ENCODE measurements around the gene SUGCT. TPM values are rescaled to one million over a fixed set of nuclear protein-coding genes. Genes with fewer than 3 reads are reported as not detected.

SUGCT gene
- total RNA-seq, 1 experiment from 2014 or later: 5.4 TPM

- H2AK5ac ChIP-seq (ENCODE audit: insufficient read length, low read length): no peak overlapping the region
- H3K27me3 ChIP-seq (ENCODE audit: insufficient read depth, low read length): no peaks in the 10 kb centered on the region
- no peak overlapping the region for H2BK5ac ChIP-seq (ENCODE audit: insufficient read length, low read length)
- no peaks in the 10 kb centered on the region for H3K9me3 ChIP-seq (ENCODE audit: control insufficient read depth, low read depth, low read length)
- H3K4ac ChIP-seq (ENCODE audit: low read depth, low read length): no peak overlapping the region
- Mint-ChIP-seq H3K9me3 (no peaks in the 10 kb centered on the region), H3K36me3 (ENCODE audit: insufficient read depth in 1 of 3, low read depth in 3 of 3) (no peaks in the 10 kb centered on the region), H3K27me3 (ENCODE audit: low read depth) (no peaks in the 10 kb centered on the region), H3K4me3 (no peak overlapping the region), H3K4me1 (peaks cover 11 to 19% of the 10 kb centered on the region in 2 experiments), H3K27ac (no peak overlapping the region)
- no peaks in the 10 kb centered on the region for H3K79me2 ChIP-seq (ENCODE audit: insufficient read depth, low read length)
- H4K8ac ChIP-seq (replicated peaks; ENCODE audit: insufficient read length, low read depth, low read length): no peak overlapping the region
- H2AFZ ChIP-seq (ENCODE audit: low read length): no peak overlapping the region
- no peak overlapping the region for H3K56ac ChIP-seq (ENCODE audit: insufficient read length, low read depth, low read length)
- no peak overlapping the region for H2BK12ac ChIP-seq (ENCODE audit: insufficient read length, low read depth, low read length)
- no peaks in the 10 kb centered on the region for H4K20me1 ChIP-seq (ENCODE audit: control insufficient read depth, insufficient read depth, insufficient read length)
- H3T11ph ChIP-seq (ENCODE audit: low read length): no peak overlapping the region
- H3K27ac ChIP-seq (ENCODE audit: insufficient read length, low read depth, low read length): no peak overlapping the region
- no peak overlapping the region for H2BK15ac ChIP-seq (ENCODE audit: low read depth, low read length)
- no peak for DNase-seq
- no peak overlapping the region for H4K91ac ChIP-seq (ENCODE audit: insufficient read length, low read depth, low read length)
- no peaks in the 10 kb centered on the region for H3K23me2 ChIP-seq (ENCODE audit: insufficient read length, low read depth, low read length, poor library complexity, severe bottlenecking)
- no CpG with 5 or more reads among the region's 2 CpGs for WGBS (ENCODE audit: extremely low coverage, insufficient read length, low lambda C conversion rate)
- no peak overlapping the region for H3K9ac ChIP-seq (ENCODE audit: extremely low read depth, insufficient read length, low read length)
- no peak overlapping the region for H4K5ac ChIP-seq (ENCODE audit: insufficient read length, low read depth, low read length)
- no peaks in the 10 kb centered on the region for H3K79me1 ChIP-seq (ENCODE audit: insufficient read depth, low read depth, low read length, poor library complexity, severe bottlenecking)
- H3K18ac ChIP-seq (ENCODE audit: insufficient read length, low read depth, low read length): no peak overlapping the region
- no peak overlapping the region for H3K23ac ChIP-seq (ENCODE audit: insufficient read length, low read depth, low read length)
- no peaks in the 10 kb centered on the region for H3K4me1 ChIP-seq (ENCODE audit: insufficient read depth, low read length)
- TF ChIP-seq, protein P1, sequence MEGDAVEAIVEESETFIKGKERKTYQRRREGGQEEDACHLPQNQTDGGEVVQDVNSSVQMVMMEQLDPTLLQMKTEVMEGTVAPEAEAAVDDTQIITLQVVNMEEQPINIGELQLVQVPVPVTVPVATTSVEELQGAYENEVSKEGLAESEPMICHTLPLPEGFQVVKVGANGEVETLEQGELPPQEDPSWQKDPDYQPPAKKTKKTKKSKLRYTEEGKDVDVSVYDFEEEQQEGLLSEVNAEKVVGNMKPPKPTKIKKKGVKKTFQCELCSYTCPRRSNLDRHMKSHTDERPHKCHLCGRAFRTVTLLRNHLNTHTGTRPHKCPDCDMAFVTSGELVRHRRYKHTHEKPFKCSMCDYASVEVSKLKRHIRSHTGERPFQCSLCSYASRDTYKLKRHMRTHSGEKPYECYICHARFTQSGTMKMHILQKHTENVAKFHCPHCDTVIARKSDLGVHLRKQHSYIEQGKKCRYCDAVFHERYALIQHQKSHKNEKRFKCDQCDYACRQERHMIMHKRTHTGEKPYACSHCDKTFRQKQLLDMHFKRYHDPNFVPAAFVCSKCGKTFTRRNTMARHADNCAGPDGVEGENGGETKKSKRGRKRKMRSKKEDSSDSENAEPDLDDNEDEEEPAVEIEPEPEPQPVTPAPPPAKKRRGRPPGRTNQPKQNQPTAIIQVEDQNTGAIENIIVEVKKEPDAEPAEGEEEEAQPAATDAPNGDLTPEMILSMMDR (conservative IDR thresholded peaks at IDR 0.05): no peak
- H3K4me2 ChIP-seq (ENCODE audit: insufficient read depth, insufficient read length, low read length): no peak overlapping the region
- H2BK20ac ChIP-seq (ENCODE audit: low read depth, low read length, poor library complexity, severe bottlenecking): peak overlapping the region; percentile 75
- H2BK120ac ChIP-seq (ENCODE audit: low read depth, low read length, poor library complexity, severe bottlenecking): no peak overlapping the region
- H3K14ac ChIP-seq (ENCODE audit: insufficient read depth, low read length): no peak overlapping the region
Measured at GRCh38 chr7:40723829-40724228, 589.0 kb downstream of the SUGCT start.
